ENCODE data around the gene POFUT1.
"Not testable (repeated sequence)": the region's sequence is repeated elsewhere in the genome, so short reads cannot be mapped to it uniquely, and the experiment has no call there.

The POFUT1 gene

DNA sequence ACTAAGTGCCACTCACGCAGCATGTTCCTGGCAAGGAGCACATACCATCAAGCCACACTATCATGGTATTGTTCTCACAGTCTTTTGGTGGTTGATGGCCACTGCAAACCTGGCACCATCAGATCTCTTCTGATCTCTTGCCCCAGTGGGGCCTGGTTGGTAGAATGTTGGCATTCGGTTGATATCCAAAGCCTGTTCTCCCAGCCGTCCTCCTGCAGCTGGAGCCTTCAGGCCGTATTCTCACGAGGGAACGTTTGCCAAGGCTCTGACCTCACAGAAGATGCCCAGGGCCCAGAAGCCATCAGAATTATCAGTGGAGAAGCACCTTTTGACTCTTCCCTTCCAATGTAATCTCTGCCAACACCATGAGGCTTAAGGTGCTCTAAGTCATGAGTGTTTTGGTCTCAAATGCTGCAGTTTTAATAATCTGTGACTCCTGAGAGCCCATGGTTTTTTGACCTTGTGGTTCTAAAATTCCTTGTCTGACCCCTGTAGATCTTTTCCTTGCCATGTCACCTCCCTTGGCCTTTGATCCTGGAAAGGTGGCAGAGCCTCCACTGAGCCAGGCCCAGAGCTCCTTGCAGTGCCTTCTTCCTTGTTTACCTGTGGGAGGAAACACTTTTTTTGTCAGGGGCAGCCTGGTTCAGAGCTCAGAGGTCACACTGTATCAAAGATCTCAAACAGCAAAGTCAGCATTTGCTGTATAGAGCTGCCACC is 27.8 kb downstream of the POFUT1 start:
- no peak for DNase-seq (ENCODE audit: low read depth in 2 of 2)

DNA sequence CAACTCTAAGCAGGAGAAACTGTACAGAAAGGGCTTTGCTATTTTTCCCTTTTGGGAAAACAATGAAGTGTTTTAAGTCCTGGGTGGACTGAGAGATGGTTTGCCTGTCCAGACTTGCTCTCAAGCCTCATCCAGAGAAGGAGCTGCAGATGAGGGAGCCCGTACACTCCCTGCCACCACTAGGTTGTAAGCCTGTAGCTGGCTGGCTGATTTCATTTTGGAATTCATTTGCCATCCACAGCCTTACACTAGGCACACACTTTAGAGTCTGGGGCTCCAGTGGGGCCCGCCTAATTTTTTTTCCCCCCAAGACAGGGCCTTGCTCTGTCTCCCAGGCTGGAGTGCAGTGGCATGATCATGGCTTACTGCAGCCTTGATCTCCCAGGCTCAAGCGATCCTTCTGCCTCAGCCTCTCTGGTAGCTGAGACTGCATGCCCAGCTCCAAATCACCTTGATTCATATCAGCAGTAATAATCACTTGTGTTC is 28.4 kb downstream of the POFUT1 start:
- no peak for DNase-seq (ENCODE audit: low read depth in 2 of 2)

DNA sequence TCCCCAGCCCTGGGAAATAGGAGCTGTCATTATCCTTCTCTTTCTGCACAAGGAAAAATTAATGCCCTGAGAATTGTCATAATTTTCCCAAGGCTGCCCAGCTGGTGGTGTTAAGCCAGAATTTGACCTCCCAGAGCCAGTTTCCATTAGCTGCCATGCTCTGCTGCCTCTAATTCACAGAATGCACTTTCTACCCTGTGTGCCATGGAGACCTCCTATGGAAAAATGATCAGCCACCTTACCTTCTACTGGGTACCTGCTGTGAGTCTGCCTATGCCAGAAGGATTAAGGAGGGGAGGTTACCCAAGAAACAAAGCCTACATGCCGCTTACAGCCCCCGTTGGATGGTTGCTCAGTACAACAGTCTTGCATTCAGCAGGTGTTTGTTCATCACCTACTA is 29.1 kb downstream of the POFUT1 start:
- DNase-seq (ENCODE audit: low read depth in 2 of 2), result no peak

DNA sequence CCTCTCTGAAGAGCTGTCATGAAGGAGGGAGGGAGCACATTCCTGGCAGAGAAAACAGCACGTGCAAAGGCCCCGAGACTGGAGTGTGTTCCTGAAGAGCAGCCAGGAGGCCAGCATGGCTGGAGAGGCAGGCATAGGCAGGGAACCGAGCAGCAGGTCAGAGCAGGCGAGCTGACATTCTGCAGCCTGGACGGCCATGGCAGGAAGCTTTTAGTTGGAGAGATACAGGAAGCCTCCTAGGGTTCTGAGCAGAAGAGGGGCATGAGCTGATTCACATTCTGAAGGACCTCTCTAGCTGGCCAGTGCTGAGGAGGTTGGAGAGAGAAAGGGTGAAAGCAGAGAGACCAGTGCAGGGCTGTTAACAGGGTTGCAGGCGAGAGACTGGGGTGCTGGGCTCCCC is 29.7 kb downstream of the POFUT1 start:
- no peak for DNase-seq (ENCODE audit: low read depth in 2 of 2)

DNA sequence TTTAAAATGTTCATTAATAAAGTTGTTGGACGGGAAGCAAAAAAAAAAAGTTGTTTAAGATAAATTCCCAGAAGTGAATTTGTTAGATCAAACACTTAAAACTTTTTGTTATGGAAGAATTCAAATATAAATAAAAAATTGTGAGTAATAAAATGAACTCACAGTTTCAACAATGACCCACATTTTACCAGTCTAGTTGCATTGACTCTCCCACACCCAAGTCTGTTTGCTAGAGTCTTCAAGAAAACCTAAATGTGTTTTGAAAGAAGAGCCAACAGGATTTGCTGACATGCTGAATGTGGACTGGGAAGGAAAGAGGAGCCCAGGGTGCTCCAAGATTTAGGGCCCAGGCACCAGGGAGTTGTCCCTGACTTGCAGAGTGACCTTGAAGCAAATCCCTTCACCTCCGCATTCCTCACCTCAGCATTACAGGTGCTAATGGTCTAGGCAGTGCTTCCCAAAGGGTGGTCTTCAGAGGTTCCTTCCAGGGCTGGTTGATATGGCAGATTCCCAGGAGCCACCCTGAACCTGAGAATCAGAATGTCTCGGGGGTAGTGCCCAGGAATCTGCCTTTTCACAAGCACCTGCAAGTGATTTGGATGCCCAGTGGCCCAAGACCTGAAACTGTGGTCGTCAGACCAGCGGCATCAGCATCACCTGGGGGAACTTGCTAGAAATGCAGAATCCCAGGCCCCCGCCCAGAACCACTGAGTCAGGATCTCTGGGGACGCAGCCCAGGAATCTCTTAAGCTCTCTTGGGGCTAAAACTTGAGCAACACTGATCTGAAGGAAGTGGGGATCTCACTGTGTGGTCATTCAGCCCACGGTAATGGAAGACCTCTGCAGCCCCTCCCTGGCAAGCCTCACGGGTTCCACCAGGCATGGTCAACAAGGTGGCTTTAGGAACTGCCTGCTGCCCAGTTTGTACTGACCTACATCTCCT is 31.1 kb downstream of the POFUT1 start:
- no peak for DNase-seq (ENCODE audit: low read depth in 2 of 2)

DNA sequence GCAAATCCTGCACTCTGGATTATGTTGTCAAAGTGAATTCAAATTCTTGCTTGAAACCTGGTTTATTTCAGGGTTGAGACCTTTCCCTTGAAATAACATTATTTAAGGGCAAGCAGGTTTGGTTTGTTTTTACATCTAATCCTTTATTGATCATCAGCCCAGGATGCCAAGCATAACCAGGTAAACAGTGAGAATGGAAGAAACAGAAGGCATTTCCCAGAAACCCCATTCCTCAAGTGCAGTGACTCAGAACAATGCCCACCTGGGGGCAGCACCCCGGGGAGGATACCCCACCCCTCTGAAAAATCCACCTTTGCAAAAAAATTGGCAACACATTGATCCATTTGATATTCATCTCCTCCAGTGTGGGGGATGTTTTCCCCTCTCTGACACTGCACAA is 32.5 kb downstream of the POFUT1 start:
- no peak for DNase-seq (ENCODE audit: low read depth in 2 of 2)

DNA sequence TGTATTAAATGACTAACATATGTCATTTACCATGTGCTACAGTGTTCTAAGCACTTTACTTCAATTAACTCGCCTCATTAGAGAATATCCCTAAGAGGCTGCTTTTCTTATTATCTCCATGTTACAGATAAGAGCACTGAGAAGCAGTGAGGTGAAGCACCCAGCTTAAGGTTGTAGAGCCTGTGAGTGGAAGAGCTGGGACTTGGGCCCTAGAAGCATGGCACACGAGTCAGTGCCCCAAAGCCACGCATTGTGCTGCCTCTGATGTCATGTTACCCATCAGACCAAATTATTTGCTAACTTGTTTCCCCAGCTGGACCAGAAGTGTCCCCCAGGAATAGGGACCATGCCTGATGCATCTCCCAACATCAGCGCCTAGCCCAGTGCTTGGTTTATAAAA is 34.1 kb downstream of the POFUT1 start:
- no peak for DNase-seq (ENCODE audit: low read depth in 2 of 2)

DNA sequence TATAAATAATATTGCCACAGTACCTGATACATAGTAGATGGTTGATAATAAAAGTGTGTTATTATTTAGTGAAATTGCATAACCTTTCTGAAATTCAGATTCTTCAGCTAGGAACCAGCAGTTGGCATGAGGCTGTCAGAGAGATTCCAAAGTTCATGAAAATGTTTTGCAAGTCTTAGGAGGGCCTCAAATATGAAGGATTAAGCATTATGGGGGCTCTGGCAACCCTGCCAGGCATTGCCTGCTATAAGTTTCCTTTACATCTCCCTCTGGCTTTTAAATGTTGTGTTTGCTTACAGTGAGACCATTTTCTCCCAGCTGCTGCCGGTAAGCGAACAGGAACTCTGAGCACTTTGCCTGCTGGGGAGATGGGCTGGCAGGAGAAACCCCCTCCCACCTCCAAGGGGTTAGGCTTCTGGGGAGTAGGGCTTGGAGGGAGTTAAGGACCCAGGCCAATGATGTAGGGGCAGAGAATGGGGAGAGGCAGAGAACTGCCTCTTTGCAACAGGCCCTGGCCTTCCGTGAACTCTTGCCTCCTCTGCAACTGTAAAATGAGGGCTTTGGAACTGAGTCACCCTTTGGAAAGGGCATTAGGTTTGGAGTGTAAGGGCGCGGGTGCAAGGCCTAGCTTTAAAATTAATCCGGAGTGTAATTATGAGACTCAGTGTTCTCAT is 36.6 kb downstream of the POFUT1 start:
- no peak for DNase-seq (ENCODE audit: low read depth in 2 of 2)

DNA sequence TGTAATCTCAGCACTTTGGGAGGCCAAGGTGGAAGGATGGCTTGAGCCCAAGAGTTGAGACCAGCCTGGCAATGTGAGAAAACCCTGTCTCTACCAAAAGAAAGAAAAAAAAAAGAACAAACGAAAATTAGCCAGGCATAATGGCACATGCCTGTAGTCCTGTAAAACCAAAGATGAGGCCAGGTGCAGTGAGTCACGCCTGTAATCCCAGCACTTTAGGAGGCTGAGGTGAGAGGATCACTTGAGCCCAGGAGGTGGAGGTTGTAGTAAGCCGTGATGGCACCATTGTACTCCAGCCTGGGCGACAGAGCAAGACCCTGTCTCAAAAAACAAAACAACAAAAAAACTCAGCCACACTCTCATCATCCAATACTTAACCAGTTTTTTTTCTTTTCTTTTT is 37.3 kb downstream of the POFUT1 start:
- no peak for DNase-seq (ENCODE audit: low read depth in 2 of 2)

DNA sequence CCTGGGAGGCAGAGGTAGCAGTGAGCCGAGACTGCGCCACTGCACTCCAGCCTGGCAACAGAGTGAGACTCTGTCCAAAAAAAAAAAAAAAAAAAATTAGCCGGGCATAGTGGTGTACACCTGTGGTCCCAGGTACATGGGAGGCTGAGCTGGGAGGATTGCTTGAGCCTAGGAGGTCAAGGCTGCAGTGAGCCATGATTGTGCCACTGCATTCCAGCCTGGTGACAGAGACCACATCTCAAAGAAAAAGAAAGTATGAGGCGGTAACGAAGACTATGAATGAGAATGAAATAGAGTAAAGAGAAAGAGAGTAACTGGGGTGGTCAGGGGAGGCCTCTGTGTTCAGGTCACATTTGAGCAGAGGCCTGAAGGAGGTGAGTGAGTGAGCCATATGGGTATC is 38.5 kb downstream of the POFUT1 start:
- not testable (repeated sequence) for DNase-seq (ENCODE audit: low read depth in 2 of 2)

DNA sequence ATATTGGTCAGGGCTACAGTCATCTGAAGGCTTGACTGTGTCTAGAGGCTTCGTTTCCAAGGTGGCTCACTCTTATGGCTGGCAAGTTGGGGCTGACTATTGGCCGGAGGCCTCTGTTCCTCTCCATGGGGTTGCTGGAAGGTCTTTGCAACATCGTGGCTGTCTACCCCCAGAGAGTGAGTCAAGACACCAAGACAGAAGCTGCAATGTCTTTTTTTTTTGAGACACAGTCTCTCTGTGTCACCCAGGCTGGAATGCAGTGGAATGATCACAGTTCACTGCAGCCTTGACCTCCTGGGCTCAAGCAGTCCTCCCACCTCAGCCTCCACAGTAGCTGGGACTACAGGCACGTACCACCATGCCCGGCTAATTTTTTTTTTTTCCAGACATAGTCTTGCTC is 40.4 kb downstream of the POFUT1 start:
- DNase-seq (ENCODE audit: low read depth in 2 of 2), result no peak

DNA sequence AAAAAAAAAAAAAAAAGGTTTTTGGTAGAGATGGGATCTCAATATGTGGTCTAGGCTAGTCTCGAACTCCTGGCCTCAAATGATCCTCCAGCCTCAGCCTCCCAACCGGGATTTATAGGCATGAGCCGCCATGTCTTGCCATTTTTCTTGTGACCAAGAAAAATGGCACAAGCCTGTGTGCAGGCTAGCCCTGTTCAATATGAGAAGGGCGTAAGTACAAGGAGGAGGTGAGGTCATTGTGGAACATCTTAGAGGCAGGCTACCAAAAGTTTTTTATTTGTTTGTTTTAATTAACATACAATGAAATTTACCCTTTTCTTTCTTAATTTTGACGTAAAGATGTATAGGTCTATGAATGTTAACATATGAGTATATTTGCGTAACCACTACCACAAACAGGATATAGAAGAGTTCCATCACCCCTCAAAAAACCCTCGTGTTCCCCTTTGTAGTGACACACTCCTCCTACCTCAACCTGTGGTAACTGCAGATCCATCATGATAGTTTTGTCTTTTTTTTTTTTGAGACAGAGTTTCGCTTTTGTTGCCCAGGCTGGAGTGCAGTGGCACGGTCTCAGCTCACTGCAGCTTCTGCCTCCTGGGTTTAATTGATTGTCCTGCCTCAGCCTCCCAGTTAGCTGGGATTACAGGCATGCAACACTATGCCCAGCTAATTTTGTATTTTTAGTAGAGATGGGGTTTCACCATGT is 41.5 kb downstream of the POFUT1 start:
- DNase-seq (ENCODE audit: low read depth in 2 of 2), result peak in 1 of 2 donors; percentile 18

DNA sequence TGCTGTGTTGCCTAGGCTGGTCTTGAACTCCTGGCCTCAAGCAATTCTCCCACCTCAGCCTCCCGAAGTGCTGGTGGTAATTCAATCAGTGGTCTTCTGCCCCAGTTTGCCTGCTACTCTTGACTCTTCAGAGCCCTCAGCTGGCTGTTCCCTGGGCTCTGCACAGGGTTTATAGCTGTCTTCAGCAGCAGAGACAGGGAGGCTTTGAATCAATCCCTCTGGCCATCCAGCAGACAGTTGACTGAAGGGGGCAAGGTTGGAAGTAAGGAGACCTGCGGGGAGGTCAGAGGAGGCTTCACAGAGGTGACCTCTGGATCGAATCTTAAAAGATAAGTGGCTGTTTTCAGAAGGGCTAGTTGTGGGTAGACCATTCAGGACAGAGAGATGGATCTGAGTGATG is 43.8 kb downstream of the POFUT1 start:
- no peak for DNase-seq (ENCODE audit: low read depth in 2 of 2)

DNA sequence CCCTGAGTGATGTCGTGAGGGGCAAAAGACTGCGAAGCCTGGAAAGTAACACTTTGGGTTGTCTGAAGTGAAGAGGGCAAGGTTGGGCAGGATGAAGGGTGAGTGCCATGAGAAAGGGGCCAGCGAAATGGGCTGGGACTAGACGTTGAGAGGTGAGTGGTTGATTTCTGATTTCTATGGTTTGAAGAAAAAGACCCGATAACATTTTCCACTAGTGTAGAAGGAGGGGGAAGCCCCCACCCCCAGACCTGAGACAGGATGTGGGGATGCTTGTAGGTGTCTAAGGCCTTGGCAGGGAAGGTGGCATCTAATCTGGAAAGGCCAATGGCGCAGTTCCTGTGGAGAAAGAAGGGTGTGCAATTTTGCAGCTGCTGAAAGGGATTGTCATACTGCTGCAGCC is 44.5 kb downstream of the POFUT1 start:
- peak; percentile 60 to 74 for DNase-seq (ENCODE audit: low read depth in 2 of 2)

DNA sequence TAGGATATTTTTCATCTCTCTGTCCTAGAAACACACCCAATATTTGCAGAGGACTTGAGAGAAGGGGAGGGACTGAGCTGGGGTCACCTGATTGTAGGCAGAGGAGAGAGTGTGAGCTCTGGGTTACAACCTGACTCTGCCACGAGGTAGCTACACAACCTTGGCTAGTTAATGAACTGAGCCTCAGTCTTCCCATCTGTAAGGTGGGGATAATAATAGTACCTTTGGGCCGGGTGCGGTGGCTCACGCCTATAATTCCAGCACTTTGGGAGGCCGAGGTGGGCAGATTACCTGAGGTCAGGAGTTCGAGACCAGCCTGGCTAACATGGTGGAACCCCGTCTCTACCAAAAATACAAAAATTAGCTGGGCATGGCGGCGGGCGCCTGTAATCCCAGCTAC is 53.3 kb downstream of the POFUT1 start:
- DNase-seq (ENCODE audit: low read depth in 2 of 2), result not testable (repeated sequence)

DNA sequence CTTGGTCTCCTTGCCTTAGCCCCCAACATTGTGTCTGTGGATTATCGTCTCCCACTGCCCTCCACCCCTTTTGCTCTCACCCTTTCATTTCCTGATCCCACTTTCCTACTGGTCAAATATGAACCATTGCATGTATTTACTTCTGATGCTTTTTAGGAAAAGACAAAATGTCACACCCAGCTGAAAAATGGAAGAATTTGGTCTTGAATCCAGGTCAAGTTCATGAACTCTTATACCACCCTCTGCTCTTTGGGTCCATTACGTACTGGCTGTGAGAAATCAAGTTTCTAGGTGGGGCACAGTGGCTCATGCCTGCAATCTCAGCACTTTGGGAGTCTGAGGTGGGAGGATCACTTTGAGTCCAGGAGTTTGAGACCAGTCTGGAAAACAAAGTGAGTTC is 54.0 kb downstream of the POFUT1 start:
- no peak for DNase-seq (ENCODE audit: low read depth in 2 of 2)

DNA sequence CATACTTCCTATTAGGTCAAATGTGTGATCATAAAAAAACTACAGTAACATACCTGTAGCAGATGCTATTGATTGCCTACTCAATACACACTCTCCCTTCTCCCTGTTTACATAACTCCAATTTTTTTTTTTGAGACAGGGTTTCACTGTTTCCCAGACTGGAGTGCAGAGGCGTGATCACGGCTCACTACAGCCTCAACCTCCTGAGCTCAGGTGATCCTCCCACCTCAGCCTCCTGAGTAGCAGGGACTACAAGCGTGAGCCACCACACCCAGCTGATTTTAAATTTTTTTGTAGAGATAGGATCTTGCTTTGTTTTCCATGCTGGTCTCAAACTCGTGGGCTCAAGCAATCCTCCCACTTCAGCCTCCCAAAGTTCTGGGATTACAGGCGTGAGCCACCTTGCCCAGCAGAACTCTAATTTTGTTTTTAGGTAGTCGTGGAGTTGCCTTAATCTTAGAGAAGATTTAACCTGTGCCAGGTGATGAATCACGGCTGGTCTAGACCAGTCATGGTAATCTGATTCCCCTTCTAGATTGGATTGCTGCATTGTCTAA is 55.8 kb downstream of the POFUT1 start:
- no peak for DNase-seq (ENCODE audit: low read depth in 2 of 2)

DNA sequence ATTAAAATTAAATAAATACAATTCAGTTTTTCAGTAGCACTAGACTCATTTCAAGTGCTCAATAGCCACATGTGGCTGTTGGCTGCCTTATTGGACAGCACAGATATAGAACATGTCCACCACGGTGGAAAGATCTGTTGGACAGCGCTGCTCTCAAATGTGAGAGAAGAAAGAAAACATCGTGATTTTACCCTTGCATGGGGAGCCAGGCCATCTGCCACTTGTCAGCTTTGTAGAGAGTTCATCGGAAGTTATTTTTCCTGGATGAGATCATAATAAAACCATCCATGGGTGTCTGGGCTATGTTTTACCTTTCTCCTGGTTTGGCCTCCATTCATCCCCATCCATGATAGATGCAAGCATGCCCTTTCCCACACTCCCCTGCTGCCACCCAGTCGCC is 63.9 kb downstream of the POFUT1 start:
- DNase-seq (ENCODE audit: low read depth in 2 of 2), result no peak

DNA sequence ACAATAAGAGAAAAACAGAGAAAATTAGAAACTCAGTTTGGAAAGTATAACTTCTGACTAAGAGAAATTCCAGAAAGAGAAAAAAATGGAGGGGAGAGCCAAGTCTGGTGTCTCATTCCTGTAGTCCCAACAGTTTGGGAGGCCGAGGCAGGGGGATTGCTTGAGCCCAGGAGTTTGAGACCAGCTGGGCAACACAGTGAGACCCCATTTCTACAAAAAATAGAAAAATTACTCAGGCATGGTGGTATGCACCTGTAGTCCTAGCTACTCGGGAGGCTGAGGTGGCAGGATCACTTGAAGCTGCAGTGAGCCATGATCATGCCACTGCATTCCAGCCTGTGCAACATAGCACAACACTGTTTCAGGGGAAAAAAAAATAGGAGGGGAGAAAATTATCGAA is 66.7 kb downstream of the POFUT1 start:
- no peak for DNase-seq (ENCODE audit: low read depth in 2 of 2)

DNA sequence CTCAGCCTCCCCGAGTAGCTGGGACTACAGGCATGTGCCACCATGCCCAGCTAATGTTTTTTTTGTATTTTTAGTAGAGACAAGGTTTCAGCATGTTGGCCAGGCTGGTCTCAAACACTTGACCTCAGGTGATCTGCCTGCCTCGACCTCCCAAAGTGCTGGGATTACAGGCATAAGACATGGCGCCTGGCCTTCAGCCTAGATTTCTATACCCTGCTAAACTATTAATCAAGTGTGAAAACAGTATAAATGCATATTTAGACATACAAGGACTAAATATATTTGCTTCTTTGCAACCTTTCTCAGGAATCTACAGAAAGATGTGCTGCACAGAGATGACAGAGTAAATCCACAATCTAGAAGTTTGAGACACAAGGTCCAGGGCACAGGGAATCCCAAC is 67.5 kb downstream of the POFUT1 start:
- not testable (repeated sequence) for DNase-seq (ENCODE audit: low read depth in 2 of 2)
